ENCODE measurements around the gene UBXN10.

UBXN10 gene

GRCh38 chr1:20152599-20152930 is 33.3 kb upstream of the UBXN10 start:
- no peak for DNase-seq

- no peak for DNase-seq
Observed at GRCh38 chr1:20153000-20153418, 32.9 kb upstream of the UBXN10 start.

- DNase-seq: no peak
Observed at GRCh38 chr1:20154301-20154831, 31.5 kb upstream of the UBXN10 start.

DNA sequence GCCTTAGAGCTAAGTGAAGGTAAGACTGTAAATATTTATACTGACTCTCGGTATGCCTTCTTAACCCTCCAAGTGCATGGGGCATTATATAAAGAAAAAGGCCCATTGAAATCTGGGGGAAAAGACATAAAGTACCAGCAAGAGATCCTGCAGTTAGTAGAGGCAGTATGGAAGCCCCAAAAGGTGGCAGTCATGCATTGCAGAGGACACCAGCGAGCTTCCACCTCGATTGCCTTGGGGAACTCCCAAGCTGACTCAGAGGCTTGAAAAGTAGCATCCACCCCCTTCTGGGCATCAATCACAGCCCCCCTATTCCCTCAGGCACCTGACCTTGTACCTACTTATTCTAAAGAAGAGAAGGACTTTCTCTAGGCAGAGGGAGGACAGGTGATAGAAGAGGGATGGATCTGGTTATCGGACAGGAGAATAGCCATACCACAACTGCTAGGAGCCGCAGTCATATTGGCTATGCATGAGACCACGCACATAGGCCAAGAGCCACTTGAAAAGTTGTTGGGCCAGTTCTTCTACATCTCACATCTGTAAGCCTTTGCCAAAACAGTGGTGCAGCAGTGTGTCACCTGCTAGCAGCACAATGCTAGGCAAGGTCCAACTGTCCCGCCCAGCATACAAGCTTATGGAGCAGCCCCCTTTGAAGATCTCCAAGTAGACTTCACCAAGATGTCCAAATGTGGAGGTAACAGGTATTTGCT is 27.4 kb upstream of the UBXN10 start:
- DNase-seq: no peak

DNA sequence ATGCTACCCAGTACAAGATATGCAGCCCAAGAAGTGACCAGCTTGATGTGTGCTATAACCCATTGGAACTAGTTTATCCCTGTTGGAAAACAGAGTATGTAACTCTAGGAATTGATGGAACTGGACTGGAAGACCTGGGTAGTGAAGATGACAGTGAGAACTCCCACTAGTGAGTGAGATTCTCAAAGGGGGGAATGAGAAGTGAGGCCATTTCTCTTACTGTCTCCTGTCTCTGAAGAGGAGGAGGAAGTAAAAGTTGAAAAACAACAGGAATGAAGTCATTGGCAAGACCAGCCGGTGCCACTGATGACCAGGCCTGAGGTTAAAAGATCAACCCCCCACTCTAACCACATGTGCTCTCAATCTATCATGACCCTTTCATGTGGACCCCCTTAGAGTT is 25.9 kb upstream of the UBXN10 start:
- DNase-seq: no peak

DNA sequence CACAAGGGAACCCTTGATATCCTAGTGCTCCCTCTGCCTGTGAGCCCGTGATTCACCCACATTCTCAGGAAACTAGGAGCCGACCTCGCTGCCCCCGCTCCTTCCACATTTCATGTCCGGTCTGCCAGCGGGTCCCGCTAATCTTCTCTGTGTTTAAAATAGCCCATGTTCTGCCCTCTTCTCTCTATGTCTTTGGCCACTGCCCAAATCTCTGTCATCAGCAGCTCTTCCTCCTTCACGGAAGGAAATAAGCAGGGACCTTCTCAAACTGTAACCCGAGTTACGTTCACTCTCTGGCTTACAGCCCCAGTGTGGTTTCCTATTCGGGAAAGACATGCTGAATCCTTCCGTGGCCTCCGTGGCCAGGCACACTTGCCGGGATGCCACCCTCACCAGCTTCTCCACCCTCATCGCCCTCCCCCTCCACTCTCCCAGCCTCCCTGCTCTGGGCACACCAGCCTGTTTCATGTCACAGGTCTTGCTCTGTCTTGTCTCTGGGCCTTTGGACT is 21.1 kb upstream of the UBXN10 start:
- DNase-seq: no peak

DNA sequence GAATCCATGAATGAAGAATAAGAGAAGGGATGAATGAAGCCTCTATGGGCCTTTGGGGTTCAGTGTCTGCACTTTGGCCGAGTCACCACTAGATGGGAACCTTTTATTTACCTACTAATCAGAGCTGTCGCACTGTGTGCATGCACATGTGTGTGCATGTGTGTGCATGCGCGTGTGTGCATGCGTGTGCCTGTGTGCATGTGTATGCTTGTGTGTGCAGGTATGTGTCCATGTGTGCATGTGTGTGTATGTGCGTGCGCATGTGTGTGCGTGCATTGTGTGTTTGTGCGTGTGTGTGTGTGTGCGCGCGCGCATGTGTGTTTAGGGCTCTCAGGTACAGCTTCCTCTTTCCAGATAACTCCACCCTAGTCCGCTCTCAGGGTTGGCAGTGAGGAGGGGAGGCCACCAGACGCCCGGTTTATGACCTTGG is 20.4 kb upstream of the UBXN10 start:
- DNase-seq: no peak

DNA sequence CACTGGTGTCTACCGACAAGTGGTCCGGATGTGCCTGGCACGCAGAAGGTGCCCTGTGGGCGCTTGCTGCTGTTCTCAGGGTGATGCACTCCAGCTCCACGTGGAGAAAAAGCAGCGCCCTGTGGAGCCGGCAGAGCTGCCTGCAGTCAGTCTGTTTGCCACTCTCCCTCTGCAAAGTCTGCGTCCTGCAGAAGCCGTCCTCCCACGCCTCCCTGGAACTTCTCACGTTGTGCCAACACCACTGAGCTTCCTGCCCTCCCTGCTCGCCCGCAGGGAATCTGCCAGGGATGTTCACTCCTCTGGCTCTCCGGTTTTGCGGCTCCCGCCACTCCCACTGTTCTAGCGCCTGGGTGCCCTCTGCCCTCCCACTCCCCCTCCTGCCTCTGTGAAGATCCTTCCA is 19.8 kb upstream of the UBXN10 start:
- DNase-seq: no peak

DNA sequence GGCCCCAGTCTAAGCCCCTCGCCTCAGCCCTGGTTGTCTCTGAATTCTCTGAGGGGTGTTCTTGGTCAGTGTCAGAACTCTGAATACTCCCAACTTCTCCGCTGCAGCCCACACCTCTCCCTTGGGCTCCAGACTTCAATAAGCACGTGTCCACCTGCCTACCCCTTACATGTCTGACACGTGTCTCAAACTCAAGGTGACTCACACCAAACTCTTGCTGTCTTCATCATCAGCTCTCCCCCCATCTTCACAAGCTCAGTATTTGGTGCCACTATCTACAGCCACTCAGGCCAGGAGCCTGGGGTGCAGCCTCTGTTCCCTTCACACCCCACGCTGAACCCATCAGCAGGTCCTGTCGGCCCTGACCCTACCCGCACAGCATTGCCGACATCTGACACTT is 18.8 kb upstream of the UBXN10 start:
- no peak for DNase-seq

DNA sequence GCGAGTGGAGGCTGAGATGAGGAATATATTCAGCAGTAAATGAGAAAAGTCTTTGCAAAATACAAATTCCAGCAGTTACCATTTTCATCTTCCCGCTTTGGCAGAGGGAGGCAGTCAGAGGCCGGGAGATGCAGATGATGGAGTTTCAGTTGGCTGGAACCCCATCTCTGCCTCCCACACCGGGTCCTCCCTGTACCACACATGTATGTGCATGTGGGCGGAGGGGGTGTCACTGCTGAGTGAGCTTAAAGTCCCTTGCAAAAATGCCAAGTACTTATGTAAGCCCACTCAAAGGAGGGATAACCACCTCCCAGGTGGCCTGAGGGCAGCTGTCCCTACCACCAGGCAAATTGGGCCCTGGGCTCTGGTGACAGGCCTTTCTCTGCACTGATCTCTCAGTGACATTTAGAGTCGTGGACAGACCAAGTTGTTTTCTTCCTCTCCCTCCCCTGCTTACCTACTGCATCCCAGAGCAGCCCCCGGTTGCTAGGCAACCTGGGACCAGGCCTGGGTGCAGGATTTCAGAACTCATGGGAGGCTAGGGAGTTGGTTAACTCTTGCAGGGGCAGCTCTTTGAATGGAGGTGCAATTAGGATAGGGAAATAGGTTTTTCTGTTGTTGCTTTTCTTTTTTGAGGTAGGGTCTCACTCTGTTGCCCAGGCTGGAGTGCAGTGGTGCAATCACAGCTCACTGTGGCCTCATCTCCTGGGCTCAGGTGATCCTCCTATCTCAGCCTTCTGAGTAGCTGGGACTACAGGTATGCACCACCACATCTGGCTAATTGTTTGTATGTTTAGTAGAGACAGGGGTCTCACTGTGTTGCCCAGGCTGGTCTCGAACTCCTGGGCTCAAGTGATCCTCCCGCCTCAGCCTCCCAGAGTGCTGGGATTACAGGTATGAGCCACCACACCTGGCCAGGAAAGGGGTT is 17.1 kb upstream of the UBXN10 start:
- no peak for DNase-seq

- no peak for DNase-seq
Observed at GRCh38 chr1:20169932-20170331, 16.0 kb upstream of the UBXN10 start.

GRCh38 chr1:20172033-20172590 is 13.8 kb upstream of the UBXN10 start:
- no peak for DNase-seq

GRCh38 chr1:20174937-20175666 is 10.8 kb upstream of the UBXN10 start:
- DNase-seq: no peak

DNA sequence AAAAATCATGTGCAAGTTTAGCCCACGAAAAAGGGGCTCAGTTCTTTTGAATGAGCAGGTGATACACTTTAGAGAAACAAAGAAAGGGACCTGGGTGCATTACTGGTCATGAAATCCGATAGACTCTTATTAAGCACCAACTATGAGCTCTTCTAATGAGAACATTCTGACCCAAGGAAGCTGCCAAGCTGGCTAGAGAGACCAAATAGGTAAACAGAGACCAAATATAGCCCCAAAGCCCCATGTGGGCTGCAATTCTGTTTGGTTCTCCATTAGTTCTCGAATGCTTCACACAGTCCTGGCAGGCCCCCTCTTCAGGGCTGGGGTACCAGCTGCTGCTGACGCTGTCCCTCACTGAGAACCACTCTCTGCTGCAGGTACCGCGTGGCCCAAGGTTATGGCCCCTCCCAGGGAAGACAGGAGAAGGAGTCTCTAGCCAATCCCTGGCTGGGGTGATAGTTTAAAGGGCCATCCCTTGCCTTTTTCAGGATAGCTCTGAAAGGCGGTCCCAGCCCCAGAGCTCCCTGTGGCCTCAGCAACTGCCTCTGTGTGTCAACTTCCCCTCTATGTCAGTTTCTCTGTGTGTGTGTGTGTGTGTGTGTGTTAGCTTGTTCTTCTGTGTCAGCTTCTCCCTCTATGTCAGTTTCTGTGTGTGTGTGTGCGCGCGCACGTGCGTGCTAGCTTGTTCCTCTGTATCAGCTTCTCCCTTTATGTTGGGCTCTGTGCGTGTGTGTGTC is 7.1 kb upstream of the UBXN10 start:
- no peak for DNase-seq

DNA sequence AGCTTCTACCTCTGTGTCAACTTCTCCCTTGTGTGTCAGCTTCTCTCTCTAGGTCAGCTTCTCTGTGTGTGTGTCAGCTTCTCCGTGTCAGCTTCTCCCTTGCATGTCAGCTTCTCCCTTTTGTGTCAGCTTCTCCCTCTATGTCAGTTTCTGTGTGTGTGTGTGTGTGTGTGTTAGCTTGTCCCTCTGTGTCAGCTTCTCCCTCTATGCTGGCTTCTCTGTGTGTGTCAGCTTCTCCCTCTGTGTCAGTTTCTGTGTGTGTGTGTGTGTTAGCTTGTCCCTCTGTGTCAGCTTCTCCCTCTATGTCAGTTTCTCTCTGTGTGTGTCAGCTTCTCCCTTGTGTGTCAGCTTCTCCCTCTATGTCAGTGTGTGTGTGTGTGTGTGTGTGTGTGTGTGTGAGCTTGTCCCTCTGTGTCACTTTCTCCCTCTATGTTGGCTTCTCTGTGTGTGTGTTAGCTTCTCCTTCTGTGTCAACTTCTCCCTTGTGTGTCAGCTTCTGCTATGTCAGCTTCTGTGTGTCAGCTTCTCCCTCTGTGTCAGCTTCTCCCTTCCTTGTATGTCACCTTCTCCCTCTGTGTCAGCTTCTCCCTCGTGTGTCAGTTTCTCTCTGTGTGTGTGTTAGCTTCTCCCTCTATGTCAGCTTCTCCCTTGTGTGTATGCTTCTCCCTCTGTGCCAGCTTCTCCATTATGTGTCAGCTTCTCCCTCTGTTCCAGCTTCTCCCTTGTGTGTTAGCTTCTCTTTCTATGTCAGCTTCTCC is 6.3 kb upstream of the UBXN10 start:
- no peak for DNase-seq

GRCh38 chr1:20180129-20180843 is 5.6 kb upstream of the UBXN10 start:
- DNase-seq: no peak

DNA sequence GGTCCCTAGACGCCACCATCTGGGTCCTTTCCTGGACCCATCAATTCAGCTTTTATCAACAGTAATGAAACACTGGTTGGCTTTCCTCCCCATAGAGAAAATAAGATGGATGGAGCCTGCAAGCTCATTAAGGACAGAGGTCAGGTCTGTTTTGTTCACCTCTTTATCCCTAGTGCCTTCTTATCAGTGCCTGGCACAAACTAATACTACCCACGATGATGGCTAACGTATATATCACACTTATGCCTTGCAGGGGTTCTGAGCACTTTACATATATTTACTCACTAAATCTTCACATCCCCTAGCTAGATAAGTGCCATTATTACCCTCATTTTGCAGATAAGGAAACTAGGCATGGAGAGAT is 5.1 kb upstream of the UBXN10 start:
- DNase-seq: no peak

- no peak for DNase-seq
Observed at GRCh38 chr1:20182415-20182814, 3.5 kb upstream of the UBXN10 start.

GRCh38 chr1:20183035-20183434 is 2.9 kb upstream of the UBXN10 start:
- DNase-seq: no peak

GRCh38 chr1:20183616-20184271 is 2.2 kb upstream of the UBXN10 start:
- DNase-seq: no peak

Data from NCI-H446 treated with DMSO at 0.1 percent for 48 hours (cell line).